C1 segment of cervical spinal cord (tissue), 14 donors: ENCODE measurements around the gene EDEM3.
"Not testable (repeated sequence)": the region's sequence is repeated elsewhere in the genome, so short reads cannot be mapped to it uniquely, and the experiment has no call there.

Source experiments
- DNase-seq, 14 donors: peaks; one replicate each; lab custom pipeline; 2025; lab: John Stamatoyannopoulos, UW

Gene EDEM3

DNA sequence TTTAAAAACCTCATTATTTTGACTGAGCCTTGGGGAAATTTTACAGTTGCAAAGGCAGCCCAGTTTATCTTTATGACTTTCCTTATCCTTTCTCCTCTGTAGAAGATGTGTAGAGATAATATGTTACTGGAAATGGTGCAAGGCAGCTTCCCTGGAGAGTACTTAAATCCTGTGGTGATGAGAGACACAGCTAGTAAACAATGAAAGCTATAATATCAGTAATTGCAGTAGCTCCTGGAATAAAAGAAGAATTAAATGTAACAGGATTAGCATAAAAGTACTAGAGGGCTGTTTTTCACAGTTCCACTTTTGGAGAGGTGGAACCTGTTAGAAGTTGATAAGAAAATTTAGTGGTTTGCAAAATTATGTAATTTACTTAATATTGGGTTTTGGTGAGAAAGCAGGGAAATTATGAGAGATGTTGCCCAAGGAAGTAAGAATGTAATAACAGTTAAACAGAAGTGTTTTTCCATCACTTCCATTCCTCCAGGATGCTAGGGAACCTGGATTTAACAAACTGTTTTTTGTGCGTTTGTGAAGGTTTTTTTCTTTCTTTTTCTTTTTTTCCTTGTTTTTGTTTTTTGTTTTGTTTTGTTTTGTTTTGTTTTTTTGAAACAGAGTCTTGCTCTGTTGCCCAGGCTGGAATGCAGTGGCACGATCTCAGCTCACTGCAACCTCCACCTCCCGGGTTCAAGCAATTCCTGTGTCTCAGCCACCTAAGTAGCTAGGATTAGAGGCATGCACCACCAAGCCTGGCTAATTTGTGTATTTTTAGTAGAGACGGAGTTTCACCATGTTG is 15.7 kb upstream of the EDEM3 start:
- DNase-seq, result no peak

DNA sequence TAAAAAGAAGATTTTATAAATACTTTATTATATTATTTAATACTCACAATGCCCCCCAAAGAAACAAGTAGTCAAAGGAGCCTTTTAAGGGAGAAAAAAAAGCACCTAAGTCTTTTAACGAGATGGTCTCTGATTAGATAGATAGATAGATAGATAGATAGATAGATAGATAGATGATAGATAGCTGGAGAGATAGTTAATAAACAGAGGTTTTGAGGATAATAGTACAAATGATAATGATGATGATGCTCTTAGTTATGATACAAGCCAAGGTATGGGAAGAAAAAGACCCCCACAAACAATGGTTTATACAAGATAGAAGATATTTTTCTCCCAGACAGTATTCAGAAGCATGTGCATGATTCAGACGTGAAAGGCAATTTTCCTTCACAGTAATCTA is 14.6 kb upstream of the EDEM3 start:
- no peak for DNase-seq

DNA sequence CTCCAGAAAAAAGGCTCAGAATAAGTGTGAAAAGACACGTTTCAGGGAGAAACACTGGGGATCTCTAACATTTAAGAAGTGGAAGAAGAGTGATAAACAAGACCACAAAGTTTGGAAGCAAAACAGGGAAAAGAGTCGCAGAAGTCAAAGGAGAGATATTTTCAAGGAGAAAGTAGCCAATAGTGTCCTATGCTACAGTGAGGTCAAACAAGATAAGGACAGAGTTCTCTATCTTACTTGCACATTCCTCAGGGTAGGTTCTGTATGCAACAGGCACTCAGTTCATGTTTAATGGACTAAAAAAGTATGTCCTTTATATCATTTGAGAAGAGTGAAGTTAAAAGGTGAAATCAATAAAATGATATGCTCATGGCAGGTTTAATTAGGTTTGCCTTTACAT is 13.8 kb upstream of the EDEM3 start:
- DNase-seq, result no peak

GRCh38 chr1:184767591-184767990 is 12.9 kb upstream of the EDEM3 start:
- DNase-seq, result peak in 1 of 14 donors; percentile 17

DNA sequence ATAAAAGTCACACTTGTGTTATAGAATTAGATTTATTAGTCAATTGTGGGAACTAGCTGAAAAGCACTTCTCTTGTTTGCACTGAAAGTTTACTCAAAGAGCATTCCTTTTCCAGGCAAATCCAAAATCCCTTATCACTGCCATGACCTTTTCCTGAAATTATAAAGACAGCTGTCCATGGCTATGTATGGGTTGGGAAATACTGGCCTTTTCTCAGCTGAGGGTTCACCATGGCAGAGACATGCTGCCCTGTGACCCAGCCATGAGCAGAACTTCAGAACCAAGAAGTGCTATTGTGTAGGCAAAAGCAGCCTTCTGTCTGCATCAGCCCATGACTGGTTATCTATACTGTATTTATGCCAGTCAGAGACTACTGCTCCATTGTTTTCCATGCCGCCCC is 9.8 kb upstream of the EDEM3 start:
- DNase-seq, result no peak

DNA sequence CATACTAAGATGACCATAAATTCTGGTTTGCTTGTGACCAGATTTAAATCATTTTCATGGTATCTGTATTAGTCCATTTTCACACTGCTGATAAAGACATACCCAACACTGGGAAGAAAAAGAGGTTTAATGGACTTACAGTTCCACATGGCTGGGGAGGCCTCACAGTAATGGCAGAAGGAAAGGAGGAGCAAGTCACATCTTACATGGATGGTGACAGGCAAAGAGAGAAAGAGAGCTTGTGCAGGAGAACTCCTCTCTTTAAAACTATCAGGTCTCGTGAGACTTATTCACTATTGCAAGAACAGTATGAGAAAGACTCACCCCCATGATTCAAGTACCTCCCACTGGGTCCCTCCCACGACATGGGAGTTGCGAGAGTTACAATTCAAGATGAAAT is 8.9 kb upstream of the EDEM3 start:
- not testable (repeated sequence) for DNase-seq

GRCh38 chr1:184761969-184762485 is 7.4 kb upstream of the EDEM3 start:
- DNase-seq, result no peak

GRCh38 chr1:184759651-184760050 is 5.0 kb upstream of the EDEM3 start:
- no peak for DNase-seq

- DNase-seq, result no peak
These were observed 4.5 kb upstream of the EDEM3 start for GRCh38 chr1:184759112-184759511.

DNA sequence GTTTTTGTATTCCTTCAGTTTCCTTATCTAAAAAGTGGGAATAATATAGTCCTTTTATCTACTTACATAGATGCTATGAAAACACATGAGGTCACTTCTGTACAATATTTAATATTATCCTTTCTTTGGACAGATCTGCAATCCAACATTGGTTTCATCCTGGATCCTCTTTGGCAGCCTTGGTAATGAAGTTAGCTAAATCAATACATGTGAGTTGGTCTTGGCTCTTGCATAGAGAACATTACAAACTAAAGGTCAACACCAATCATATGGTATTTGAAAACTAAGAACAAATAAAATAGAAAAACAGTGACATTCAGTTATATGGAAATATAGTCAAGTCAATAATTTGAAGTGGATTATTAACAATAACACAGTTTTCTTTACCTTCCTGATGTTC is 3.2 kb upstream of the EDEM3 start:
- no peak for DNase-seq

DNA sequence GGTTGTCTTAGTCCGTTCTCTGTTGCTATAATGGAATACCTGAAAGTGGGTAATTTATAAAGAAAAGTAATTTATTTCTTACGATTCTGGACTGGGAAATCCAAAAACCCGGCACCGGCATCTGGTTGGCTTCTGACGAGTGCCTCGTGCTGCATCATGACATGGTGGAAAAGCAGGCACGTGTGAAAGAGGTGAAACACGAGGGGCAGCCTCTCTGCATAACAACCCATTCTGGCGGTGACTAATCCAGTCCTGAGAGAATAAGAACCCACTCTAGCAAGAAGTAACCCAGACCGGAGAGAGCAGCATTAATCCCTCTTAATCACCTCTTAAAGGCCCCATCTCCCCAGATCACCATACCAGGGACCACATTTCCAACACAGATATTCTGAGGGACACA is 2.7 kb upstream of the EDEM3 start:
- DNase-seq, result no peak

- peak in 5 of 14 donors; percentile 24 to 72 (median 41) for DNase-seq
These were observed 788 bp upstream of the EDEM3 start for GRCh38 chr1:184755226-184756065.

- peak in 7 of 14 donors; percentile 35 to 69 (median 41) for DNase-seq
These were observed 816 bp downstream of the EDEM3 start for GRCh38 chr1:184753608-184754475.

DNA sequence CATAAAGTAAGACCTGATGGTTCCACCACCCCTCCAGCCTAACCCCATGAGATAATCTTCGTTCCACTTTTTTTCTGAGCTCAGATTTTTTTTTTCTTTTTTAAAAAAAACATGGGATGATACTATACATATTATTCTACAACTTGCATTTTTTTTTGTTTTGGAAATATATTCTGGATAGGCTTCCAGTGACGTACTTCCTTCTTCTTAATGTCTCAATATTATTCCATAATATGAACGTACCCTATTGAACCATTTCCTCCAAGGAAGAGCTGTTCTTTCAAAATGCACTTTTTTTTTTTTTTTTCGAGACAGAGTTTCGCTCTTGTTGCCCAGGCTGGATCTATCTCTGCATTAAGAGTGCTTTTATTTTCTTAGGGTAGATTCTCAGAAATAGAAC is 1.5 kb downstream of the EDEM3 start:
- DNase-seq, result no peak

GRCh38 chr1:184752656-184753055 is 2.0 kb downstream of the EDEM3 start:
- DNase-seq, result no peak

GRCh38 chr1:184748740-184749139 is 5.9 kb downstream of the EDEM3 start:
- DNase-seq, result no peak

GRCh38 chr1:184747089-184747955 is 7.3 kb downstream of the EDEM3 start:
- no peak for DNase-seq

GRCh38 chr1:184745929-184746638 is 8.6 kb downstream of the EDEM3 start:
- peak in 1 of 14 donors; percentile 3 for DNase-seq

DNA sequence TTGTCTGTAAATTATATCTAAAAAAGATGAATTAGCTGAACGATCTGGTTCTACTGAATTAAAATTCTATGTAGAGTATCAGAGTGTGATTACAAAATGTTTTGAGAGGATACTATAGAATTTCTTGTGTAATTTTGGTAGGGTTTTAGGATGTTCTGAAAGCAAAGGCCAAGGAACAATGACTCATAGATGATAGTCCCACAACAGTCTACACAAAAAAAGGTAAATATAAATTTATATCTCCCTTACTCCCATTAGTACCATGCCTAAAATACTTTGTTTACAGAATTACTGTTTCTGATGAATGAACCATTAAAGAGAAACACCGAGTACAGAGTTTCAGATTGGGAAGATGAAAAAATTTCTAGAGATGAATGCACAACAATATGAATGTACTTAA is 9.5 kb downstream of the EDEM3 start:
- no peak for DNase-seq
